HEK293 (cell line): ENCODE results near the gene DNAJB6.

ENCODE experiments used
- CTCF ChIA-PET: fragments of 350-600 bp; formaldehyde crosslinking; extraction: SDS; loops from one replicate; lab custom pipeline; 2021; ENCODE audit warnings: antibody characterized with exemption; lab: Yijun Ruan, JAX
- POLR2A ChIA-PET: fragments of 300-600 bp; formaldehyde crosslinking; extraction: SDS; loops from one replicate; lab custom pipeline; 2020; ENCODE audit warnings: antibody characterized with exemption, inconsistent platforms; lab: Yijun Ruan, JAX
- H3K27ac ChIP-seq: fragments of 200-500 bp; sonication (Bioruptor generic); 2 replicates; pipeline ENCODE4 v1.5.1; 2014; ENCODE audit warnings: low read depth, low read length, control low read depth, inconsistent platforms; ENCODE audit errors: extremely low read depth
- H3K36me3 ChIP-seq, 2 experiments: fragments of 200-500 bp in 1 of 2; sonication (Bioruptor generic) in 1 of 2; 1 replicate in 1 of 2; 2 replicates in 1 of 2; pipeline ENCODE4 v1.5.1; 2014 to 2017; ENCODE audit warnings: inconsistent platforms in 2 of 2, low read length in 2 of 2; ENCODE audit not compliant: control insufficient read depth in 2 of 2, insufficient read depth in 1 of 2
- H3K4me1 ChIP-seq: fragments of 200-500 bp; sonication (Bioruptor generic); 2 replicates; pipeline ENCODE4 v1.5.1; 2014; ENCODE audit warnings: mild to moderate bottlenecking, low read length, inconsistent platforms; ENCODE audit not compliant: control insufficient read depth, insufficient read depth
- H3K4me3 ChIP-seq: 2 replicates; pipeline ENCODE4 v1.5.1; 2011; ENCODE audit warnings: low read depth, mild to moderate bottlenecking, control low read depth, low read length, moderate library complexity
- H3K9me3 ChIP-seq: fragments of 200-500 bp; sonication (Bioruptor generic); 2 replicates; pipeline ENCODE4 v1.5.1; 2014; ENCODE audit warnings: low read depth, low read length, inconsistent platforms; ENCODE audit not compliant: control insufficient read depth, insufficient read depth
- GLIS1 ChIP-seq: fragments of 450-650 bp; formaldehyde crosslinking; IDR thresholded peaks from 2 replicates; pipeline ENCODE4 v1.5.1; 2016; ENCODE audit warnings: missing biosample characterization, missing genetic modification characterization
- GLIS2 ChIP-seq: fragments of 450-650 bp; formaldehyde crosslinking; IDR thresholded peaks from 2 replicates; pipeline ENCODE4 v1.5.1; 2016; ENCODE audit warnings: missing biosample characterization, missing genetic modification characterization
- HOXD13 ChIP-seq: sonication (generic); formaldehyde crosslinking; IDR thresholded peaks from 2 replicates; pipeline ENCODE4 v1.8.0; 2022; ENCODE audit warnings: missing genetic modification reagents, borderline replicate concordance
- MYNN ChIP-seq: fragments of 450-650 bp; formaldehyde crosslinking; IDR thresholded peaks from 2 replicates; pipeline ENCODE4 v1.5.1; 2016; ENCODE audit warnings: missing biosample characterization, missing genetic modification characterization, borderline replicate concordance
- SETDB1 ChIP-seq: IDR thresholded peaks from one replicate; pipeline ENCODE4 v1.6.1; 2017; ENCODE audit warnings: mild to moderate bottlenecking, low read length, moderate library complexity, mixed read lengths; ENCODE audit not compliant: insufficient read length
- YY2 ChIP-seq: fragments of 450-650 bp; formaldehyde crosslinking; IDR thresholded peaks from 2 replicates; pipeline ENCODE4 v1.5.1; 2016; ENCODE audit warnings: missing biosample characterization, missing genetic modification characterization
- ZBTB1 ChIP-seq: fragments of 450-650 bp; formaldehyde crosslinking; IDR thresholded peaks from 2 replicates; pipeline ENCODE4 v1.5.1; 2016; ENCODE audit warnings: missing biosample characterization, missing genetic modification characterization
- ZBTB8A ChIP-seq: fragments of 450-650 bp; formaldehyde crosslinking; IDR thresholded peaks from 2 replicates; pipeline ENCODE4 v1.5.1; 2016; ENCODE audit warnings: missing biosample characterization, missing genetic modification characterization
- ZIC2 ChIP-seq: fragments of 450-650 bp; formaldehyde crosslinking; IDR thresholded peaks from 2 replicates; pipeline ENCODE4 v1.5.1; 2016; ENCODE audit warnings: missing biosample characterization, missing genetic modification characterization
- ZNF202 ChIP-seq: fragments of 450-650 bp; formaldehyde crosslinking; IDR thresholded peaks from 2 replicates; pipeline ENCODE4 v1.5.1; 2016; ENCODE audit warnings: missing biosample characterization, missing genetic modification characterization, borderline replicate concordance
- ZNF292 ChIP-seq: fragments of 450-650 bp; formaldehyde crosslinking; IDR thresholded peaks from 2 replicates; pipeline ENCODE4 v1.5.1; 2016; ENCODE audit warnings: low read depth, missing biosample characterization, missing genetic modification characterization, borderline replicate concordance
- ZNF302 ChIP-seq: fragments of 450-650 bp; formaldehyde crosslinking; IDR thresholded peaks from 2 replicates; pipeline ENCODE4 v1.5.1; 2016; ENCODE audit warnings: missing biosample characterization, missing genetic modification characterization, low read depth
- ZNF560 ChIP-seq: fragments of 450-650 bp; formaldehyde crosslinking; IDR thresholded peaks from 2 replicates; pipeline ENCODE4 v1.5.1; 2017; ENCODE audit warnings: missing biosample characterization, missing genetic modification characterization, borderline replicate concordance
- ZNF664 ChIP-seq: fragments of 450-650 bp; formaldehyde crosslinking; IDR thresholded peaks from 2 replicates; pipeline ENCODE4 v1.5.1; 2016; ENCODE audit warnings: missing biosample characterization, missing genetic modification characterization
- TF ChIP-seq, protein P1 (sequence below): fragments of 450-650 bp; formaldehyde crosslinking; IDR thresholded peaks from 2 replicates; pipeline ENCODE4 v1.5.1; 2016; ENCODE audit warnings: missing biosample characterization, missing genetic modification characterization
- TF ChIP-seq, protein P2 (sequence below): fragments of 450-650 bp; formaldehyde crosslinking; optimal IDR thresholded peaks from 2 replicates; pipeline ENCODE3; 2016; ENCODE audit warnings: missing biosample characterization, mild to moderate bottlenecking, missing genetic modification characterization
- TF ChIP-seq, protein P3 (sequence below): fragments of 450-650 bp; formaldehyde crosslinking; IDR thresholded peaks from 2 replicates; pipeline ENCODE4 v1.5.1; 2017; ENCODE audit warnings: missing biosample characterization, missing genetic modification characterization

The DNAJB6 gene

DNA sequence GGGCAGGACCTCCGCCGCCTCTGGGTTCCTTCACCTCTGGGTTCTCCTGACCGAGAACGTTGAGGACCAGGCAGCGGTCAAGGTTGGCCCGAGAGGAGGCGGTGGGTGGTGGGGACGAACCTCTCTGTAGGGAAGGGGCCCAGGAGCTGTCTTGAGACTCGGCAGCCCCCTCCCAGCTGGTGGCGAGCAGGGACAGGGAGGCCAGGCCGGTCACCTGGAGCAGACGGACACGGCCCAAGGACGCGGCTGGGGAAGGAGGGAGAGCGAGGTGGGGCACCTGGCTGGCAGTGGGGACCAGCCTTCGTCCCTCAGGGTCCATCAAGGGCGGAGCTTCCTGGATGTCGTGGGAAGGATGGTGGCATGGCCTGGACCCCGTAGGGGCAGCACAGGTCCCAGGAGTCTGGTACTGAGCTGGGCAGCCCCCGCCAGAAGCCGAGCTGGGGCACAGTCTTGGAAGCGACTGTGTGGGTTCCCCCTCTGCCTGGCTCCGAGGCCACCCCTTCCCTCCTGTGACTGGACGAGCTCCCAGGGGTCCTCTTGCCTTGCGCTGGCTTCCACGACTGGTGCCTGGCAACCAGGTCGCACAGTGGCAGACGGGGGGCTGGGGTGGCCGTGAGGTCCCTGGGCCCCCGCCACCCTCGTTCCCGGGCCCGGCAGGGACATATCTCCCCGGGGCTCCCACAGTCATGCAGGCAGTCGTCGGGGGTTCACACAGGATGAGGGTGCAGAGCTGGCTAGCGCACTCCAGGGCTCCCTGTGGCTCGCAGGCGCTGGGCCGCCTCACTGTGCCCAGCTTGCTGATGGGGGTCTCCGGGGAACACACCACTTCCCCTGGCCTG is 89.9 kb downstream of the DNAJB6 start (continued):
- TF ChIP-seq HOXD13 (CRISPR knock-in tag): no peak
- no peak for TF ChIP-seq ZBTB1 (tag by site-specific recombination)
- TF ChIP-seq, protein P1, sequence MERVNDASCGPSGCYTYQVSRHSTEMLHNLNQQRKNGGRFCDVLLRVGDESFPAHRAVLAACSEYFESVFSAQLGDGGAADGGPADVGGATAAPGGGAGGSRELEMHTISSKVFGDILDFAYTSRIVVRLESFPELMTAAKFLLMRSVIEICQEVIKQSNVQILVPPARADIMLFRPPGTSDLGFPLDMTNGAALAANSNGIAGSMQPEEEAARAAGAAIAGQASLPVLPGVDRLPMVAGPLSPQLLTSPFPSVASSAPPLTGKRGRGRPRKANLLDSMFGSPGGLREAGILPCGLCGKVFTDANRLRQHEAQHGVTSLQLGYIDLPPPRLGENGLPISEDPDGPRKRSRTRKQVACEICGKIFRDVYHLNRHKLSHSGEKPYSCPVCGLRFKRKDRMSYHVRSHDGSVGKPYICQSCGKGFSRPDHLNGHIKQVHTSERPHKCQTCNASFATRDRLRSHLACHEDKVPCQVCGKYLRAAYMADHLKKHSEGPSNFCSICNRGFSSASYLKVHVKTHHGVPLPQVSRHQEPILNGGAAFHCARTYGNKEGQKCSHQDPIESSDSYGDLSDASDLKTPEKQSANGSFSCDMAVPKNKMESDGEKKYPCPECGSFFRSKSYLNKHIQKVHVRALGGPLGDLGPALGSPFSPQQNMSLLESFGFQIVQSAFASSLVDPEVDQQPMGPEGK (tag by site-specific recombination): no peak
- TF ChIP-seq ZNF664 (tag by site-specific recombination): no peak
- no peak for TF ChIP-seq ZBTB8A (tag by site-specific recombination)

DNA sequence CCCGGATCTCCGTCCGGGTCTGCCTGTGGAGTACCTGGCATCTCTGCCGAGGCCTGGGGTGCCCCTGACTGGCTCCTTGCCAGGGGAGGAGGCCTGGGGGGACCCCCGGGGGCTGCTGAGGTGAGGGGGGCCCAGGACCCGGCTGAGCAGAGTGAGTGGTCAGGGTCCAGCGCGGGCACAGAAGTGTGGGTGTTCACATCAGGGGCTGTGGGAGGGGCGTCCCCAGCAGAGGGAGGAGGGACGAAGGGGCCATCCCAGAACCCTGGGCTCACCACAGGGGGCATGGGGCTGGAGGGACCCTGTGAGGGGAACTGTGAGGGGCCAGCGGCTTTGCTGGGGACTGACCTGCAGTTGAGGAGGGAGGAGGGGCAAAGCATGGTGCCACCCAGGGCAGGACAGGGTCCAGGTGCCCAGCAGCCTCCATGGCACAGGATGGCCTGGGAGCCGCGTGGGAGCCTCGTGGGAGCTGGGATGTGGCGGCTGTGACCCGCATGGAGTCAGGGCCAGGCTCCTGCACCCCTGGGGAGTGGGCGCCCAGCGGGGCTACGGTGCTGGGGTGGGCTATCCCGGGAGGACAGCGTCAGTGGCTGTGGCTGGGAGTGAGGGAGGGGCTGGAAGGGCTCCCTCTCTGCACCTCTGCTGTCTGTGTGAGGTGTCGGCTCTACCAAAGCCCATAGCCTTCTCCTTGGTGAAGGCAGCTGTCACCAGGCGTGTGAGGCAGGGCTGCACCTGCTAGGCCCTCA is 91.2 kb downstream of the DNAJB6 start:
- POLR2A ChIA-PET: no interaction called here
- Histone ChIP-seq H3K36me3 (no peaks in the 10 kb centered on the region), H3K4me1 (no peaks in the 10 kb centered on the region), H3K4me3 (no peak overlapping the region), H3K9me3 (no peaks in the 10 kb centered on the region), H3K27ac (no peak overlapping the region)
- CTCF ChIA-PET: no interaction called here
- TF ChIP-seq, protein P2, sequence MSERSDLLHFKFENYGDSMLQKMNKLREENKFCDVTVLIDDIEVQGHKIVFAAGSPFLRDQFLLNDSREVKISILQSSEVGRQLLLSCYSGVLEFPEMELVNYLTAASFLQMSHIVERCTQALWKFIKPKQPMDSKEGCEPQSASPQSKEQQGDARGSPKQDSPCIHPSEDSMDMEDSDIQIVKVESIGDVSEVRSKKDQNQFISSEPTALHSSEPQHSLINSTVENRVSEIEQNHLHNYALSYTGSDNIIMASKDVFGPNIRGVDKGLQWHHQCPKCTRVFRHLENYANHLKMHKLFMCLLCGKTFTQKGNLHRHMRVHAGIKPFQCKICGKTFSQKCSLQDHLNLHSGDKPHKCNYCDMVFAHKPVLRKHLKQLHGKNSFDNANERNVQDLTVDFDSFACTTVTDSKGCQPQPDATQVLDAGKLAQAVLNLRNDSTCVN (tag by site-specific recombination): no peak
- TF ChIP-seq GLIS2 (tag by site-specific recombination) (peak; percentile 47), ZNF560 (no peak), ZNF202 (tag by site-specific recombination) (no peak)

DNA sequence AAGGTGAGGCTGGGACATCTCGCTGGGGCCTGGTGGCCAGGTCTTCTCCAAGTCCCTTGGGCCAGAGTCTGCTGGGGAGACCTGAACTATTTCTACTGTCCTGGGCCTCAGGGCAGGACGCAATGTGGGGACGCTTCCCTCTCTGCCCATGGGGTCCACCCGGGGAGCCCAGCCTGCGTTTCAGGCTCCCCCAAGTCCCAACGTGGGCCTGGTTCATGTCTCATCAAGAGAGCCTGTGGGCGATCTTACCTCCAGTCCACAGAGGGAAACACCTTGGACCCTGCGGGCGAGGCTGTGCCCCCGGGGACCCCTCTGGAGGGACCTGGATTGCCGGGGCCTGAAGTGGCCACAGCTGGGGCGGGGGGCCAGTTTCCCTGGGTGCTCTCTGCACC is 91.7 kb downstream of the DNAJB6 start:
- CTCF ChIA-PET: no interaction called here
- no peak overlapping the region for H3K27ac ChIP-seq
- no peaks in the 10 kb centered on the region for H3K36me3 ChIP-seq
- H3K9me3 ChIP-seq: no peaks in the 10 kb centered on the region
- POLR2A ChIA-PET: no interaction called here
- H3K4me1 ChIP-seq: no peaks in the 10 kb centered on the region
- no peak overlapping the region for H3K4me3 ChIP-seq
- TF ChIP-seq ZNF302 (no peak), SETDB1 (no peak), ZNF292 (no peak)
- TF ChIP-seq, protein P3, sequence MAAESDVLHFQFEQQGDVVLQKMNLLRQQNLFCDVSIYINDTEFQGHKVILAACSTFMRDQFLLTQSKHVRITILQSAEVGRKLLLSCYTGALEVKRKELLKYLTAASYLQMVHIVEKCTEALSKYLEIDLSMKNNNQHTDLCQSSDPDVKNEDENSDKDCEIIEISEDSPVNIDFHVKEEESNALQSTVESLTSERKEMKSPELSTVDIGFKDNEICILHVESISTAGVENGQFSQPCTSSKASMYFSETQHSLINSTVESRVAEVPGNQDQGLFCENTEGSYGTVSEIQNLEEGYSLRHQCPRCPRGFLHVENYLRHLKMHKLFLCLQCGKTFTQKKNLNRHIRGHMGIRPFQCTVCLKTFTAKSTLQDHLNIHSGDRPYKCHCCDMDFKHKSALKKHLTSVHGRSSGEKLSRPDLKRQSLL (tag by site-specific recombination): no peak

DNA sequence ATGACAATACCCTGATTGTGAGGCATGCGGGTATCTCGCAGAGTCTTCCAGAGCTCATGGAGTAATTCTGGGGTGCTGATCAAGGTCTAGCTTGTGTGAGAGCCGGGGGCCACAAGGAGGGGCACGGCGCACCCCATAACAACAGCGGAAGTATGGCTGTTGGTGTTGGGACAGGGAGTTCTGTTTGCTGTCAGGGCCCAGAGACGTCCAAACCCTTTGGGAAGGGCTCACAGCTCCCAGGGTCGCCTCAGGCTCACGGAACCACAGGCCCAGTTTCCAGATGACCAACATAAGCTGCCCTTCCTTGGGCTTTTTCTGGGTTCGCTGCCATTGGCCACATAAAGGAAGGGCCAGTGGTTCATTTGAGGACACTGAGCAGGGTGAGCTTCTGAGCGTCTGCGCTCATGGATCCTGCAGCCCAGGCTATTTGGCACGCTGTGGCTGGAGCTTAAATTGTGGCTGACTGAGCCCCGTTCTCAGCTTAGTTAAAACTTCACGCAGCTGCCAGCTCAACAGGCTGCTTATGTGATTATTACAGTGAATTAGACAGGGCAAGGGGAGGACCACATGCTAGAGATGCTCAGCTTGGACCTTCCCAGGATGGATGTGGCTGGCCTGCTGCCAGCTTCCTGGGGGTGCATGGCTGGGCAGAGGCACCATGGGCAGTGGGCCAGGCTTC is 92.3 kb downstream of the DNAJB6 start:
- TF ChIP-seq GLIS1 (tag by site-specific recombination): peak; percentile 36
- TF ChIP-seq YY2: no peak
- TF ChIP-seq ZIC2: peak; percentile 56
- TF ChIP-seq MYNN: no peak
- peak; percentile 19; the same call in 1 of the 2 replicates for TF ChIP-seq GLIS2 (tag by site-specific recombination)
- TF ChIP-seq, all 188 proteins: peak for 3
- no peaks in the 10 kb centered on the region for H3K36me3 ChIP-seq
- CTCF ChIA-PET: no interaction called here
- POLR2A ChIA-PET: no interaction called here
- H3K27ac ChIP-seq: no peak overlapping the region
- no peak overlapping the region for H3K4me3 ChIP-seq
- H3K4me1 ChIP-seq: no peaks in the 10 kb centered on the region
- no peaks in the 10 kb centered on the region for H3K9me3 ChIP-seq
